Endodermal cell (in vitro differentiated cells): ENCODE data around the gene HAPLN3. TPM values are rescaled to one million over a fixed set of nuclear protein-coding genes. Genes with fewer than 3 reads are reported as not detected.

Experiments used
- DNase-seq: peaks from one replicate; pipeline ENCODE4 v3.0.0-alpha.2; 2017
- H3K27ac ChIP-seq: 2 replicates; pipeline ENCODE4 v1.5.1; 2013; ENCODE audit warnings: mild to moderate bottlenecking, low read depth, low read length, moderate library complexity
- H3K27me3 ChIP-seq: 2 replicates; pipeline ENCODE4 v1.6.1; 2013; ENCODE audit warnings: mild to moderate bottlenecking, low read length, moderate library complexity; ENCODE audit not compliant: insufficient read depth, control insufficient read depth, poor library complexity, severe bottlenecking
- H3K36me3 ChIP-seq: 2 replicates; pipeline ENCODE4 v1.7.0; 2013; ENCODE audit warnings: mild to moderate bottlenecking, low read length, moderate library complexity; ENCODE audit not compliant: control insufficient read depth, insufficient read depth
- H3K4me1 ChIP-seq: one replicate; pipeline ENCODE4 v1.7.0; 2013; ENCODE audit warnings: low read length; ENCODE audit not compliant: control insufficient read depth, insufficient read depth
- H3K4me3 ChIP-seq: 2 replicates; pipeline ENCODE4 v1.5.1; 2013; ENCODE audit warnings: mild to moderate bottlenecking, low read length, moderate library complexity
- H3K9ac ChIP-seq: 2 replicates; pipeline ENCODE4 v1.6.1; 2013; ENCODE audit warnings: mild to moderate bottlenecking, low read length, moderate library complexity; ENCODE audit not compliant: poor library complexity, severe bottlenecking; ENCODE audit errors: extremely low read depth
- H3K9me3 ChIP-seq: 2 replicates; pipeline ENCODE4 v1.6.1; 2013; ENCODE audit warnings: mild to moderate bottlenecking, low read length, moderate library complexity; ENCODE audit not compliant: control insufficient read depth
- H3K27ac Mint-ChIP-seq: 2 replicates; pipeline ENCODE4 v1.8.0; 2020; ENCODE audit warnings: mixed read lengths
- H3K27me3 Mint-ChIP-seq: 2 replicates; pipeline ENCODE4 v1.8.0; 2021; ENCODE audit warnings: mild to moderate bottlenecking, mixed read lengths; ENCODE audit not compliant: insufficient read depth
- H3K36me3 Mint-ChIP-seq: 2 replicates; pipeline ENCODE4 v1.8.0; 2020; ENCODE audit warnings: low read depth, mixed read lengths
- H3K4me1 Mint-ChIP-seq: 2 replicates; pipeline ENCODE4 v1.8.0; 2020; ENCODE audit warnings: mixed read lengths
- H3K4me3 Mint-ChIP-seq: 2 replicates; pipeline ENCODE4 v1.8.0; 2020; ENCODE audit warnings: mild to moderate bottlenecking, moderate library complexity, mixed read lengths
- H3K9me3 Mint-ChIP-seq: 2 replicates; pipeline ENCODE4 v1.8.0; 2020; ENCODE audit warnings: mild to moderate bottlenecking, mixed read lengths
- WGBS, 2 experiments: methylation state at CpG; one replicate each; pipeline versions ENCODE4 v1.1.5 to v1.1.7; 2013; ENCODE audit warnings: missing lambda C conversion rate in 2 of 2, mixed read lengths in 1 of 2; ENCODE audit not compliant: insufficient coverage in 1 of 2, insufficient read length in 1 of 2; 5-methylcytosine and 5-hydroxymethylcytosine counted together
- total RNA-seq, 2 donors: library from RNA; stranded (reverse); fragmentation: NEBNext Ultra II Directional in 1 of 2; extraction: Animal tissue kit (Norgen Biotek cat#: 25700) in 1 of 2; gene quantifications; 2 replicates in 1 of 2; 3 replicates in 1 of 2; pipeline ENCODE4 v1.2.1, GENCODE V29; 2021
- TF ChIP-seq, protein P1 (sequence below): fragments of 200-600 bp; sonication (generic); conservative IDR thresholded peaks from 2 replicates; pipeline ENCODE4 v1.5.0; 2021; ENCODE audit warnings: antibody characterized with exemption, mild to moderate bottlenecking

The HAPLN3 gene
- total RNA-seq, 2 donors from 2014 or later = 5.8 to 15.6 TPM

DNA sequence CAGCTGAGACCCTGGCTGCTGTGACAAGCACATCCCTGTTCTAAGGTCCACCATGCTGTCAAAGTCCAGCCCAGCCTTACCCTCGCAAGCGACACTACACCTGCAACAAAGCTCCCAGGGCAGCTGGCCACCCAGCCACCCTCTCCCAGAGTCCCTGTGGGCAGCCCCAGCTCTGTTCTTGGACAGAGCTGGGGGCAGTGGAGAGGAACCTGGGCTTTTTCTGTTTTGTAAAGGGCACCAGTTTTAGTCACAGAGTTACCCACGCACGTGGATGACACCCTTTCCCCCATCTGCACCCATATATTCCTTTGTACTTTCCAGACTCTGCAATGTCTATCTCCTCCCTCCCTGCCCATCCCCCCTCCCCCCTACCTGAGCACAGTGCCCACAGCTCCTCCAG lies 53.2 kb downstream of the HAPLN3 start:
- no peak for DNase-seq
- H3K27ac Mint-ChIP-seq = no peak overlapping the region
- H3K9me3 Mint-ChIP-seq = no peaks in the 10 kb centered on the region
- H3K36me3 Mint-ChIP-seq = no peaks in the 10 kb centered on the region
- Histone ChIP-seq H3K9ac (no peak overlapping the region), H3K4me1 (no peaks in the 10 kb centered on the region), H3K4me3 (no peak overlapping the region), H3K9me3 (no peaks in the 10 kb centered on the region), H3K27me3 (no peaks in the 10 kb centered on the region), H3K27ac (no peak overlapping the region), H3K36me3 (no peaks in the 10 kb centered on the region)
- H3K27me3 Mint-ChIP-seq = no peaks in the 10 kb centered on the region
- H3K4me3 Mint-ChIP-seq = no peak overlapping the region
- WGBS, 2 experiments = 92 to 94% methylated on average over 2 to 4 of the region's 4 CpGs
- TF ChIP-seq, protein P1, sequence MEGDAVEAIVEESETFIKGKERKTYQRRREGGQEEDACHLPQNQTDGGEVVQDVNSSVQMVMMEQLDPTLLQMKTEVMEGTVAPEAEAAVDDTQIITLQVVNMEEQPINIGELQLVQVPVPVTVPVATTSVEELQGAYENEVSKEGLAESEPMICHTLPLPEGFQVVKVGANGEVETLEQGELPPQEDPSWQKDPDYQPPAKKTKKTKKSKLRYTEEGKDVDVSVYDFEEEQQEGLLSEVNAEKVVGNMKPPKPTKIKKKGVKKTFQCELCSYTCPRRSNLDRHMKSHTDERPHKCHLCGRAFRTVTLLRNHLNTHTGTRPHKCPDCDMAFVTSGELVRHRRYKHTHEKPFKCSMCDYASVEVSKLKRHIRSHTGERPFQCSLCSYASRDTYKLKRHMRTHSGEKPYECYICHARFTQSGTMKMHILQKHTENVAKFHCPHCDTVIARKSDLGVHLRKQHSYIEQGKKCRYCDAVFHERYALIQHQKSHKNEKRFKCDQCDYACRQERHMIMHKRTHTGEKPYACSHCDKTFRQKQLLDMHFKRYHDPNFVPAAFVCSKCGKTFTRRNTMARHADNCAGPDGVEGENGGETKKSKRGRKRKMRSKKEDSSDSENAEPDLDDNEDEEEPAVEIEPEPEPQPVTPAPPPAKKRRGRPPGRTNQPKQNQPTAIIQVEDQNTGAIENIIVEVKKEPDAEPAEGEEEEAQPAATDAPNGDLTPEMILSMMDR = no peak
- H3K4me1 Mint-ChIP-seq = no peaks in the 10 kb centered on the region

DNA sequence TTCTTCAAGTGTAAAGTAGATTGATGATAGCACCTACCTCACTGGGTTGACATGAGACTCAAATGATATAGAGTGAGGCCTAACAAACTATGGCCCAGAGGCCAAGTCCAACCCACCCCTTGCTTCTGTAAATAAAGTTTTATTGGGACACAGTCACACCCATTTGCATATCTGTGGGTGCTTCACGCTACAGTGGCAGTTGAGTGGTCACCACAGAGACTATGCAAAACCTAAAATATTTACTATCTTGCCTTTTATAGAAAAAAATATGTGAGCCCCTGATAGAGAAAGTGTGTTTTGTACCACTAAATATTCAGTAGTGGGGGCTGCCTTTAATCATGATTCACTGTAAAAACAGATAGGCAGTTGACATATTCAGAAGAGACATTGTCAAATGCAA lies 54.1 kb downstream of the HAPLN3 start:
- H3K27me3 Mint-ChIP-seq = no peaks in the 10 kb centered on the region
- no peak for DNase-seq

DNA sequence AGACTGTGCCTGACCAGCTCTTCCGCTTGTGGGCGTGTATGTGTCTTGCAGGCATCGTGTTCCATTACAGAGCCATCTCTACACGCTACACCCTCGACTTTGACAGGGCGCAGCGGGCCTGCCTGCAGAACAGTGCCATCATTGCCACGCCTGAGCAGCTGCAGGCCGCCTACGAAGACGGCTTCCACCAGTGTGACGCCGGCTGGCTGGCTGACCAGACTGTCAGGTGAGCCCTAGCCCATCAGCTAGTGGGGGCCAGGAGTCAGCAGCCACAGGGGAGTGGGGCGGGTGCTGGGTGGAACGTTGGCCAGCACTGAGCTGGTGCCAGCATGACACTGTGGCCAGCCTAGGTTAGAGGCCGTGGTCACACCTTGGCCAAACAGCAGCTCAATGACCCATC lies 55.4 kb downstream of the HAPLN3 start:
- Mint-ChIP-seq H3K27ac (no peak overlapping the region), H3K4me3 (no peak overlapping the region), H3K4me1 (no peaks in the 10 kb centered on the region), H3K9me3 (no peaks in the 10 kb centered on the region), H3K27me3 (peaks cover 2% of the 10 kb centered on the region), H3K36me3 (no peaks in the 10 kb centered on the region)
- Histone ChIP-seq H3K9ac (no peak overlapping the region), H3K27me3 (no peaks in the 10 kb centered on the region), H3K27ac (no peak overlapping the region), H3K9me3 (no peaks in the 10 kb centered on the region), H3K4me3 (no peak overlapping the region), H3K4me1 (no peaks in the 10 kb centered on the region), H3K36me3 (no peaks in the 10 kb centered on the region)
- WGBS, 2 experiments = 92 to 94% methylated on average over 9 to 16 of the region's 16 CpGs
- TF ChIP-seq, protein P1 = no peak
- DNase-seq = no peak

More for the DNA sequence above, 54.1 kb downstream of the HAPLN3 start:
- no peak overlapping the region for H3K27ac Mint-ChIP-seq
- Histone ChIP-seq H3K4me1 (no peaks in the 10 kb centered on the region), H3K9me3 (no peaks in the 10 kb centered on the region), H3K4me3 (no peak overlapping the region), H3K27me3 (no peaks in the 10 kb centered on the region), H3K27ac (no peak overlapping the region), H3K9ac (no peak overlapping the region), H3K36me3 (no peaks in the 10 kb centered on the region)
- no peaks in the 10 kb centered on the region for H3K36me3 Mint-ChIP-seq
- no peaks in the 10 kb centered on the region for H3K4me1 Mint-ChIP-seq
- 89% methylated on average over 1 of the region's 1 CpG; no CpG with 5 or more reads in 1 of the 2 experiments for WGBS, 2 experiments
- no peak overlapping the region for H3K4me3 Mint-ChIP-seq
- H3K9me3 Mint-ChIP-seq = no peaks in the 10 kb centered on the region
- TF ChIP-seq, protein P1 = no peak
